ENCODE data around the gene GLT1D1. TPM values are rescaled to one million over a fixed set of nuclear protein-coding genes. Genes with fewer than 3 reads are reported as not detected.
A peak's percentile ranks its signal among the peaks of the same experiment; 100 is the strongest.

Gene GLT1D1
- total and polyA plus RNA-seq, 2 of the 8 experiments (the other 6 are each of a cell fraction or from before 2014, with no cell fraction given), result 1.5 to 3.6 TPM

DNA sequence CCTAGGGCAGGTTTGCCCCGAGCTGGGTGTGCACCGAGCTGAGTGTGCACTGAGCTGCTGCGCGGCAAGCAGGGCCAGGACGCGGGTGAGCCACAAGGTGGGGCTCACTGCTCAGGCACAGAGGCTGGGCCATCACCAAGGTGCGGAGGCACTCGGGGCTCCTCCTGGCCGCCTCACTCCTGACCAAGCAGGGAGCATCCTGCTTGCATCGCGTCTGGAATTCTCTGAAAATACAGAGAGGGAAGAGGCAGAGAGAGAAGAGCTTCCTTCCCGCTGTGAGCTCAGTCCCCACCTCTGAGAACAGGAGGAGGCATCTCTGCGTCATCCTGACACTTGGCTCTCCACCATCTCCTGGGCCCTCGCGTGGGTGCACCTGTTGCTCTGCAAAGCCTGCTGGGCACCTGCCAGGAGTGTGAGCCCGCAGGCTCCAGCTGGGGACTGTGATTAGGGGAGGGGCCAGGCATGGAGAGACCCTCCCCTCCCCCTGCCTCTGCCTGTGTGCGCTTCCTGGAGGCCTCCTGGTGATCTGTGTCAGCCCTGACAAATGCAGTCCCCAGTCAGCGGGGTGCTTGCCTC is 116.3 kb downstream of the GLT1D1 start:
- Histone ChIP-seq H2BK5ac (ENCODE audit: low read depth, low read length) (peak overlapping the region; percentile 16; the same call in 1 of the 2 replicates), H4K5ac (ENCODE audit: insufficient read length, low read depth, low read length) (no peak overlapping the region), H2BK20ac (ENCODE audit: low read length) (no peak overlapping the region), H3K79me1 (ENCODE audit: low read depth, low read length) (no peaks in the 10 kb centered on the region), H2AK5ac (ENCODE audit: low read depth, low read length) (no peak overlapping the region), H3K14ac (ENCODE audit: insufficient read length) (no peak overlapping the region), H4K91ac (replicated peaks; ENCODE audit: insufficient read length, low read length) (no peak overlapping the region), H3K4me3 (ENCODE audit: extremely low read depth in 1 of 4, insufficient read depth in 2 of 4, low read depth in 3 of 4, low read length in 4 of 4) (peak overlapping the region in 3 of 4 experiments; percentile 28 to 53 (median 40); a peak in 5 of 8 replicates), H3K9me3 (ENCODE audit: insufficient read depth in 2 of 2, low read depth in 1 of 2, low read length in 1 of 2) (peaks cover 0 to 4% of the 10 kb centered on the region in 2 experiments; a peak in 1 of 4 replicates), H3K4me2 (ENCODE audit: insufficient read depth in 1 of 2, low read depth in 2 of 2, low read length in 2 of 2) (peak overlapping the region; percentile 45 to 71), H3K36me3 (ENCODE audit: control insufficient read depth in 2 of 4, insufficient read depth in 4 of 4, low read length in 3 of 4) (no peaks in the 10 kb centered on the region), H3K23me2 (ENCODE audit: low read depth, low read length) (peaks cover 6% of the 10 kb centered on the region; the same call in 1 of the 2 replicates), H3K56ac (replicated peaks; ENCODE audit: insufficient read length, low read depth, low read length) (no peak overlapping the region), H2AFZ (ENCODE audit: low read length) (0 out of 2 replicates have a peak overlapping the region, but pooled peaks have one; percentile 54), H2BK15ac (ENCODE audit: low read length) (0 out of 2 replicates have a peak overlapping the region, but pooled peaks have one; percentile 8), H4K8ac (ENCODE audit: extremely low read depth, insufficient read depth, low read length) (peak overlapping the region; percentile 59), H3K23ac (ENCODE audit: insufficient read length) (no peak overlapping the region), H3K79me2 (ENCODE audit: control insufficient read depth in 1 of 2, insufficient read depth in 2 of 2, low read length in 2 of 2) (no peaks in the 10 kb centered on the region), H2BK120ac (replicated peaks; ENCODE audit: low read depth, low read length) (no peak overlapping the region), H4K20me1 (replicated peaks in 1 of 2; ENCODE audit: control insufficient read depth in 1 of 2, insufficient read depth in 2 of 2, low read length in 2 of 2) (no peaks in the 10 kb centered on the region), H3K18ac (ENCODE audit: extremely low read depth, low read length) (no peak overlapping the region), H3K4me1 (replicated peaks in 1 of 4; ENCODE audit: control insufficient read depth in 3 of 4, insufficient read depth in 4 of 4, low read length in 3 of 4) (peaks cover 4 to 41% (median 19%) of the 10 kb centered on the region in 4 experiments), H3K4ac (replicated peaks; ENCODE audit: insufficient read length, low read depth, low read length) (no peak overlapping the region), H3K9ac (replicated peaks in 1 of 4; ENCODE audit: extremely low read depth in 1 of 4, low read depth in 3 of 4, low read length in 3 of 4) (no peak overlapping the region), H3K27ac (ENCODE audit: low read depth, low read length) (no peak overlapping the region), H2BK12ac (ENCODE audit: low read depth, low read length) (peak overlapping the region; percentile 68; the same call in 1 of the 2 replicates), H3K27me3 (replicated peaks in 1 of 4; ENCODE audit: control insufficient read depth in 3 of 4, extremely low read depth in 1 of 4, insufficient read depth in 3 of 4, low read length in 3 of 4) (peaks cover 0 to 17% (median 10%) of the 10 kb centered on the region in 4 experiments; a peak in 6 of 7 replicates)
- peak; percentile 7 for FAIRE-seq
- CTCF ChIA-PET (ENCODE audit: partially characterized antibody), result interaction anchor here (0.5 to 4.7 kb wide), 51 partner anchors 10 to 1062 kb away, joined by 3 to 20 read pairs (median 4); no protein-coding TSS in a partner anchor
- POLR2A ChIA-PET (ENCODE audit: partially characterized antibody), result interaction anchor here (0.8 to 2.5 kb wide), 3 partner anchors 9 to 171 kb away, joined by 3 to 9 read pairs (median 4); no protein-coding TSS in a partner anchor
- DNase-seq (ENCODE audit: low read depth in 1 of 2, low spot score in 2 of 2), result peak; percentile 50 to 82
- 6% methylated on average over 18 of the region's 18 CpGs; no CpG with 5 or more reads in 1 of the 2 experiments for WGBS, 2 experiments (ENCODE audit: extremely low coverage in 1 of 2, insufficient coverage in 1 of 2, insufficient read length in 1 of 2, insufficient replicate concordance in 2 of 2, low coverage in 1 of 2, low lambda C conversion rate in 2 of 2, missing lambda C conversion rate in 1 of 2)
- TF ChIP-seq MAX (IDR thresholded peaks at IDR 0.05) (peak; percentile 60; the same call in 1 of the 2 replicates), GABPA (IDR thresholded peaks at IDR 0.05; ENCODE audit: borderline replicate concordance, insufficient read depth, low read length) (peak; percentile 35; the same call in 1 of the 2 replicates), NRF1 (IDR thresholded peaks at IDR 0.05; ENCODE audit: low read depth, low read length) (no peak), ASH2L (IDR thresholded peaks at IDR 0.05; ENCODE audit: low read length) (peak; percentile 77), CHD1 (IDR thresholded peaks at IDR 0.05; ENCODE audit: low read depth, low read length) (no peak), BRCA1 (IDR thresholded peaks at IDR 0.05; ENCODE audit: low read depth, low read length) (no peak), POU5F1 (IDR thresholded peaks at IDR 0.05; ENCODE audit: low read depth, low read length) (no peak)
- TF ChIP-seq, protein P1, sequence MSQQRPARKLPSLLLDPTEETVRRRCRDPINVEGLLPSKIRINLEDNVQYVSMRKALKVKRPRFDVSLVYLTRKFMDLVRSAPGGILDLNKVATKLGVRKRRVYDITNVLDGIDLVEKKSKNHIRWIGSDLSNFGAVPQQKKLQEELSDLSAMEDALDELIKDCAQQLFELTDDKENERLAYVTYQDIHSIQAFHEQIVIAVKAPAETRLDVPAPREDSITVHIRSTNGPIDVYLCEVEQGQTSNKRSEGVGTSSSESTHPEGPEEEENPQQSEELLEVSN (IDR thresholded peaks at IDR 0.05), result peak; percentile 44; the same call in 1 of the 2 replicates

Measured in H1 (cell line).